Measurements from ENCODE around the gene STX4.

Gene STX4

GRCh38 chr16:31079342-31079944, 46.1 kb downstream of the STX4 start:
- no peak for TF ChIP-seq CTCF (IDR thresholded peaks at IDR 0.05; ENCODE audit: low read depth, low read length)
- no peak for DNase-seq (ENCODE audit: extremely low read depth, low read depth)

DNA sequence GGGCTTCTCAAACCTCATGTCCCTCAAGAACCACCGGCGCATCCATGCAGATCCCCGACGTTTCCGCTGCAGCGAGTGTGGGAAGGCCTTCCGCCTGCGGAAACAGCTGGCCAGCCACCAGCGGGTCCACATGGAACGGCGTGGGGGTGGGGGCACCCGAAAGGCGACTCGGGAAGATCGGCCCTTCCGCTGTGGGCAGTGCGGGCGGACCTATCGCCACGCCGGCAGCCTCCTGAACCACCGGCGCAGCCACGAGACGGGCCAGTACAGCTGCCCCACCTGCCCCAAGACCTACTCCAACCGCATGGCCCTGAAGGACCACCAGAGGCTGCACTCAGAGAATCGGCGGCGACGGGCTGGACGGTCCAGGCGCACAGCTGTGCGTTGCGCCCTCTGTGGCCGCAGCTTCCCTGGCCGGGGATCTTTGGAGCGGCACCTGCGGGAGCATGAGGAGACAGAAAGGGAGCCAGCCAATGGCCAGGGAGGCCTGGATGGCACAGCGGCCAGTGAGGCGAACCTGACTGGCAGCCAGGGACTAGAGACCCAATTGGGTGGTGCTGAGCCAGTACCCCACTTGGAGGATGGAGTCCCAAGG, 46.8 kb downstream of the STX4 start:
- TF ChIP-seq CTCF (IDR thresholded peaks at IDR 0.05; ENCODE audit: low read depth, low read length), result no peak
- no peak for DNase-seq (ENCODE audit: extremely low read depth, low read depth)

GRCh38 chr16:31080756-31081419, 47.5 kb downstream of the STX4 start:
- no peak for TF ChIP-seq CTCF (IDR thresholded peaks at IDR 0.05; ENCODE audit: low read depth, low read length)
- no peak for DNase-seq (ENCODE audit: extremely low read depth, low read depth)

DNA sequence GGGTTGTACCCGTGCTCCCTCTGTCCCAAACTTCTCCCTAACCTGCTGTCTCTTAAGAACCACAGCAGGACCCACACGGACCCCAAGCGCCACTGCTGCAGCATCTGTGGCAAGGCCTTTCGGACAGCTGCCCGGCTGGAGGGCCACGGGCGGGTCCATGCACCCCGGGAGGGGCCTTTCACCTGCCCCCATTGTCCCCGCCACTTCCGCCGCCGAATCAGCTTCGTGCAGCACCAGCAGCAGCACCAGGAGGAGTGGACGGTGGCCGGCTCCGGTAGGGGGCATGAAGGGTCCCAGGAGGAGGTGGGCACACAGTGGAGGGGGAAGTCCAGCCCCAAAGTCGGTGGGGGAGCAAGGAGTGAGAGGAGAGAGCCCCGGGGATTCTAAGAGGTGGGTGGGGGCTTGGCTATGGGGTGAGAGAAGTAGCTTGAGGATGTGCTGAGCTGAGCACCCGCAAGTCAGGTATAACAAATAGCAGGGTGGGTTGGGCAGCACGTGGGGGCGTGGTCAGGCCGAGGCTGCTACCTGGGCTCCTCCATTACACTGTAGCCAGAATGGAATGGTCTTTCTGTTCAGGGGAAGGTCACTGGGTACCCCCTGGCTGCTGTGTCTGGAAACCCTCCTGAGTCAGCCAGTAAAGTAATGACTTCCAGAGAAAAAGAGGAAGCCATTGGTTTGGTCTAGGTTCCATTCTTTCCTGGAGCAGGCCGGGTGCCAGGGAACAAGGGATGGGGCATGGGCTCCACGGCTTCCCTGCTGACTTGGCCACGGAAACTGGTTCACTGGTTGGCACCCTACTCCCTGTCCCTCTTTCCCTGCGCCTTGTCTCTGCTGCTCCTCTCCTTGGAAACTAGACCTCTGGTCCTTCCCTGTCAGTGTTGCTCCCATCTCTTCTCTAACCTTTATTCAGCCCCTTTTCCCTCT, 48.3 kb downstream of the STX4 start:
- no peak for DNase-seq (ENCODE audit: extremely low read depth, low read depth)
- TF ChIP-seq CTCF (IDR thresholded peaks at IDR 0.05; ENCODE audit: low read depth, low read length), result no peak

DNA sequence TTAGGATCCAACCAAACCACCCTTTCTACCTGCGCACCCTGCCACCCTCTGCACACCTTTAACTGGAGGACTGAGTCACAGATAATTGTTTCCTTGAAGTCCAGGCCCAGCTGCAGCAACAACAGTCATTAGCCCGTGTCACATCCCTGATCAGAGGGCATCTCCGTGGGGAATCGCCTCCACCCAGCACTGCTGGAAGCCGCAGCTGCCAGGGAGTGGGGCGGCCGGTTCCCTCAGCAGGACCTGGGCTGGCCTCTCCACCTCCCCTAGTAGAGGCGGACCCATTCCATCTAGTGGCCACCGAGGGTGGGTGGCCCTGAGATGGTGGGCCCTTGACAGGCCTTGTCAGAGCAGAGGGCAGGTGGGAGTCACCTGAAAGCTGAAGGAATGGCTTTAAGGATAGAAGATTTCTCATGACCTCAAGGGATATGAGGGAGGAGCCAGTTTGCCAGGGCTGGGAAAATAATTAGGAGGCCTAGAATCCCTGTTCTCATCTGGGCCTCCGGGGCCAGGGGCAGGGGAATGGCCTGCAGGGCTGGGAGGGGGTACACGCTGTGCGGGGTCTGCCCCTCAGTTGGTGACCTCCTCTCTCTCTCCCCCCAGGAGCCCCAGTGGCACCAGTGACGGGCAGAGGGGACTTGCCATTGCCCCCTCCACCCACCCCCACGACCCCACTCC, 49.1 kb downstream of the STX4 start:
- DNase-seq (ENCODE audit: extremely low read depth, low read depth), result no peak

DNA sequence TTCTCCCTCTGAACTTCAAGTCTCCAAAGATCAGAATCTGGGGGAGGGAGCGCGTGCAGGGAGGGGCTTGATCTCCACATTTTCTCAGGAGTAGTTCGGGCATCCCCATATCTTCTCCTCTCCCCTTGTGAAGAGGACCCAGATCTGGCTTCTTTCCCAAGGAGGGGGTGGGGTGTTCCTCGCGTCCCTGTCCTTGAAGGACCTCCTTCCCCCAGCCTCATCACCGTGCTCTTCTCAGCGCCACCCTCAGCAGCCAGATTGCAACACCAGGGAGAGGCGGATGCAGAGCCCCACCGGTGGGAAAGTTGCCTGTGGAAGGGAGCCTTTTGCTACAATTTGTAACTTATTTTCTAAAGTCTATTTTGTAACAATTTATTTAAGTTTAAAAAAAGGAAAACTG, 49.7 kb downstream of the STX4 start:
- TF ChIP-seq CTCF (IDR thresholded peaks at IDR 0.05; ENCODE audit: low read depth, low read length), result no peak
- no peak for DNase-seq (ENCODE audit: extremely low read depth, low read depth)

More for the DNA sequence above, 49.1 kb downstream of the STX4 start:
- TF ChIP-seq CTCF (IDR thresholded peaks at IDR 0.05; ENCODE audit: low read depth, low read length), result no peak

Measured in AG09319 (cell line).